ENCODE measurements around the gene DSG2. TPM values are rescaled to one million over a fixed set of nuclear protein-coding genes. Genes with fewer than 3 reads are reported as not detected.

DSG2 gene
- total and polyA plus RNA-seq, 2 donors, result 16.0 to 25.7 TPM

GRCh38 chr18:31526374-31526773 is 28.4 kb downstream of the DSG2 start:
- DNase-seq (ENCODE audit: low read depth in 6 of 9, low spot score in 9 of 9), result no peak

GRCh38 chr18:31533236-31533635 is 35.3 kb downstream of the DSG2 start:
- H3K27ac ChIP-seq (ENCODE audit: low read depth in 1 of 2, low read length in 1 of 2), result no peak overlapping the region
- DNase-seq (ENCODE audit: low read depth in 6 of 9, low spot score in 9 of 9), result no peak
- H3K4me1 ChIP-seq (ENCODE audit: control insufficient read depth in 2 of 2, insufficient read depth in 2 of 2, low read length in 2 of 2), result no peaks in the 10 kb centered on the region
- no peaks in the 10 kb centered on the region for H3K9me3 ChIP-seq (ENCODE audit: control insufficient read depth in 2 of 2, insufficient read depth in 1 of 2, low read length in 1 of 2)
- H3K4me3 ChIP-seq (ENCODE audit: low read length in 2 of 2), result no peak overlapping the region
- H3K36me3 ChIP-seq (ENCODE audit: control insufficient read depth in 2 of 2, insufficient read depth in 2 of 2, low read length in 1 of 2), result peaks cover 0 to 11% of the 10 kb centered on the region in 2 donors
- WGBS, result 98% methylated on average over 1 of the region's 1 CpG
- no peaks in the 10 kb centered on the region for H3K27me3 ChIP-seq (ENCODE audit: control insufficient read depth in 2 of 2, insufficient read depth in 1 of 2, low read length in 1 of 2)

More at GRCh38 chr18:31526374-31526773, 28.4 kb downstream of the DSG2 start:
- peaks cover 0 to 25% of the 10 kb centered on the region in 2 donors for H3K36me3 ChIP-seq (ENCODE audit: control insufficient read depth in 2 of 2, insufficient read depth in 2 of 2, low read length in 1 of 2)
- no peaks in the 10 kb centered on the region for H3K9me3 ChIP-seq (ENCODE audit: control insufficient read depth in 2 of 2, insufficient read depth in 1 of 2, low read length in 1 of 2)
- 90% methylated on average over 7 of the region's 7 CpGs for WGBS
- H3K27me3 ChIP-seq (ENCODE audit: control insufficient read depth in 2 of 2, insufficient read depth in 1 of 2, low read length in 1 of 2), result no peaks in the 10 kb centered on the region
- no peaks in the 10 kb centered on the region for H3K4me1 ChIP-seq (ENCODE audit: control insufficient read depth in 2 of 2, insufficient read depth in 2 of 2, low read length in 2 of 2)
- H3K27ac ChIP-seq (ENCODE audit: low read depth in 1 of 2, low read length in 1 of 2), result no peak overlapping the region
- H3K4me3 ChIP-seq (ENCODE audit: low read length in 2 of 2), result no peak overlapping the region

GRCh38 chr18:31538837-31539236 is 40.9 kb downstream of the DSG2 start:
- Histone ChIP-seq H3K27me3 (ENCODE audit: control insufficient read depth in 2 of 2, insufficient read depth in 1 of 2, low read length in 1 of 2) (no peaks in the 10 kb centered on the region), H3K4me1 (ENCODE audit: control insufficient read depth in 2 of 2, insufficient read depth in 2 of 2, low read length in 2 of 2) (no peaks in the 10 kb centered on the region), H3K36me3 (ENCODE audit: control insufficient read depth in 2 of 2, insufficient read depth in 2 of 2, low read length in 1 of 2) (peaks cover 21 to 24% of the 10 kb centered on the region in 2 donors), H3K9me3 (ENCODE audit: control insufficient read depth in 2 of 2, insufficient read depth in 1 of 2, low read length in 1 of 2) (no peaks in the 10 kb centered on the region), H3K27ac (ENCODE audit: low read depth in 1 of 2, low read length in 1 of 2) (no peak overlapping the region), H3K4me3 (ENCODE audit: low read length in 2 of 2) (no peak overlapping the region)
- WGBS, result over 99% methylated on average over 3 of the region's 3 CpGs
- DNase-seq (ENCODE audit: low read depth in 6 of 9, low spot score in 9 of 9), result no peak

- Histone ChIP-seq H3K4me3 (ENCODE audit: low read length in 2 of 2) (no peak overlapping the region), H3K27ac (ENCODE audit: low read depth in 1 of 2, low read length in 1 of 2) (no peak overlapping the region), H3K36me3 (ENCODE audit: control insufficient read depth in 2 of 2, insufficient read depth in 2 of 2, low read length in 1 of 2) (peaks cover 16 to 23% of the 10 kb centered on the region in 2 donors), H3K4me1 (ENCODE audit: control insufficient read depth in 2 of 2, insufficient read depth in 2 of 2, low read length in 2 of 2) (no peaks in the 10 kb centered on the region), H3K9me3 (ENCODE audit: control insufficient read depth in 2 of 2, insufficient read depth in 1 of 2, low read length in 1 of 2) (no peaks in the 10 kb centered on the region), H3K27me3 (ENCODE audit: control insufficient read depth in 2 of 2, insufficient read depth in 1 of 2, low read length in 1 of 2) (no peaks in the 10 kb centered on the region)
- no peak for DNase-seq (ENCODE audit: low read depth in 6 of 9, low spot score in 9 of 9)
- 94% methylated on average over 2 of the region's 2 CpGs for WGBS
These were observed 48.5 kb downstream of the DSG2 start for GRCh38 chr18:31546476-31546875.

- DNase-seq (ENCODE audit: low read depth in 6 of 9, low spot score in 9 of 9), result no peak
- 97% methylated on average over 2 of the region's 2 CpGs for WGBS
- Histone ChIP-seq H3K9me3 (ENCODE audit: control insufficient read depth in 2 of 2, insufficient read depth in 1 of 2, low read length in 1 of 2) (no peaks in the 10 kb centered on the region), H3K4me1 (ENCODE audit: control insufficient read depth in 2 of 2, insufficient read depth in 2 of 2, low read length in 2 of 2) (no peaks in the 10 kb centered on the region), H3K36me3 (ENCODE audit: control insufficient read depth in 2 of 2, insufficient read depth in 2 of 2, low read length in 1 of 2) (peaks cover 8 to 12% of the 10 kb centered on the region in 2 donors), H3K4me3 (ENCODE audit: low read length in 2 of 2) (no peak overlapping the region), H3K27ac (ENCODE audit: low read depth in 1 of 2, low read length in 1 of 2) (no peak overlapping the region), H3K27me3 (ENCODE audit: control insufficient read depth in 2 of 2, insufficient read depth in 1 of 2, low read length in 1 of 2) (no peaks in the 10 kb centered on the region)
These were observed 50.9 kb downstream of the DSG2 start for GRCh38 chr18:31548853-31549252.

GRCh38 chr18:31549416-31549815 is 51.4 kb downstream of the DSG2 start:
- Histone ChIP-seq H3K4me3 (ENCODE audit: low read length in 2 of 2) (no peak overlapping the region), H3K9me3 (ENCODE audit: control insufficient read depth in 2 of 2, insufficient read depth in 1 of 2, low read length in 1 of 2) (no peaks in the 10 kb centered on the region), H3K36me3 (ENCODE audit: control insufficient read depth in 2 of 2, insufficient read depth in 2 of 2, low read length in 1 of 2) (peaks cover 8 to 12% of the 10 kb centered on the region in 2 donors), H3K27me3 (ENCODE audit: control insufficient read depth in 2 of 2, insufficient read depth in 1 of 2, low read length in 1 of 2) (no peaks in the 10 kb centered on the region), H3K4me1 (ENCODE audit: control insufficient read depth in 2 of 2, insufficient read depth in 2 of 2, low read length in 2 of 2) (no peaks in the 10 kb centered on the region), H3K27ac (ENCODE audit: low read depth in 1 of 2, low read length in 1 of 2) (no peak overlapping the region)
- DNase-seq (ENCODE audit: low read depth in 6 of 9, low spot score in 9 of 9), result no peak
- 99% methylated on average over 4 of the region's 4 CpGs for WGBS

GRCh38 chr18:31551883-31552282 is 53.9 kb downstream of the DSG2 start:
- Histone ChIP-seq H3K27ac (ENCODE audit: low read depth in 1 of 2, low read length in 1 of 2) (no peak overlapping the region), H3K36me3 (ENCODE audit: control insufficient read depth in 2 of 2, insufficient read depth in 2 of 2, low read length in 1 of 2) (peaks cover 0 to under 1% of the 10 kb centered on the region in 2 donors), H3K4me1 (ENCODE audit: control insufficient read depth in 2 of 2, insufficient read depth in 2 of 2, low read length in 2 of 2) (no peaks in the 10 kb centered on the region), H3K4me3 (ENCODE audit: low read length in 2 of 2) (no peak overlapping the region), H3K27me3 (ENCODE audit: control insufficient read depth in 2 of 2, insufficient read depth in 1 of 2, low read length in 1 of 2) (no peaks in the 10 kb centered on the region), H3K9me3 (ENCODE audit: control insufficient read depth in 2 of 2, insufficient read depth in 1 of 2, low read length in 1 of 2) (no peaks in the 10 kb centered on the region)
- no peak for DNase-seq (ENCODE audit: low read depth in 6 of 9, low spot score in 9 of 9)
- 79% methylated on average over 3 of the region's 3 CpGs for WGBS

- no peaks in the 10 kb centered on the region for H3K9me3 ChIP-seq (ENCODE audit: control insufficient read depth in 2 of 2, insufficient read depth in 1 of 2, low read length in 1 of 2)
- WGBS, result 55% methylated on average over 6 of the region's 6 CpGs
- DNase-seq (ENCODE audit: low read depth in 6 of 9, low spot score in 9 of 9), result no peak
- no peaks in the 10 kb centered on the region for H3K4me1 ChIP-seq (ENCODE audit: control insufficient read depth in 2 of 2, insufficient read depth in 2 of 2, low read length in 2 of 2)
- no peaks in the 10 kb centered on the region for H3K27me3 ChIP-seq (ENCODE audit: control insufficient read depth in 2 of 2, insufficient read depth in 1 of 2, low read length in 1 of 2)
- H3K4me3 ChIP-seq (ENCODE audit: low read length in 2 of 2), result no peak overlapping the region
- no peak overlapping the region for H3K27ac ChIP-seq (ENCODE audit: low read depth in 1 of 2, low read length in 1 of 2)
- no peaks in the 10 kb centered on the region for H3K36me3 ChIP-seq (ENCODE audit: control insufficient read depth in 2 of 2, insufficient read depth in 2 of 2, low read length in 1 of 2)
These were observed 55.8 kb downstream of the DSG2 start for GRCh38 chr18:31553800-31554199.

GRCh38 chr18:31554776-31555175 is 56.8 kb downstream of the DSG2 start:
- no peak for DNase-seq (ENCODE audit: low read depth in 6 of 9, low spot score in 9 of 9)
- no peaks in the 10 kb centered on the region for H3K9me3 ChIP-seq (ENCODE audit: control insufficient read depth in 2 of 2, insufficient read depth in 1 of 2, low read length in 1 of 2)
- no peak overlapping the region for H3K27ac ChIP-seq (ENCODE audit: low read depth in 1 of 2, low read length in 1 of 2)
- no peak overlapping the region for H3K4me3 ChIP-seq (ENCODE audit: low read length in 2 of 2)
- H3K4me1 ChIP-seq (ENCODE audit: control insufficient read depth in 2 of 2, insufficient read depth in 2 of 2, low read length in 2 of 2), result no peaks in the 10 kb centered on the region
- 95% methylated on average over 5 of the region's 5 CpGs for WGBS
- H3K36me3 ChIP-seq (ENCODE audit: control insufficient read depth in 2 of 2, insufficient read depth in 2 of 2, low read length in 1 of 2), result no peaks in the 10 kb centered on the region
- no peaks in the 10 kb centered on the region for H3K27me3 ChIP-seq (ENCODE audit: control insufficient read depth in 2 of 2, insufficient read depth in 1 of 2, low read length in 1 of 2)

Measured in thymus (tissue), 11 donors.